Measurements from ENCODE around the gene DENND6B.
"Not testable (repeated sequence)": the region's sequence is repeated elsewhere in the genome, so short reads cannot be mapped to it uniquely, and the experiment has no call there.

DENND6B gene

GRCh38 chr22:50339945-50340879 is 13.4 kb upstream of the DENND6B start:
- no peak for DNase-seq
- no peak overlapping the region for H3K27ac ChIP-seq (ENCODE audit: insufficient read depth, low read length, poor library complexity, severe bottlenecking)
- H3K9me3 ChIP-seq (ENCODE audit: control insufficient read depth, low read length): no peaks in the 10 kb centered on the region
- H3K27me3 ChIP-seq (replicated peaks; ENCODE audit: control insufficient read depth, insufficient read depth, low read length, poor library complexity, severe bottlenecking): no peaks in the 10 kb centered on the region
- no peak overlapping the region for H3K4me3 ChIP-seq (ENCODE audit: insufficient read depth, low read depth, low read length, poor library complexity, severe bottlenecking)
- peaks cover 12% of the 10 kb centered on the region for H3K4me1 ChIP-seq (ENCODE audit: control insufficient read depth, insufficient read depth, low read length, poor library complexity, severe bottlenecking)
- H3K36me3 ChIP-seq (ENCODE audit: control insufficient read depth, insufficient read depth, low read length): no peaks in the 10 kb centered on the region

GRCh38 chr22:50338860-50339462 is 12.1 kb upstream of the DENND6B start:
- H3K9me3 ChIP-seq (ENCODE audit: control insufficient read depth, low read length): no peaks in the 10 kb centered on the region
- no peak overlapping the region for H3K27ac ChIP-seq (ENCODE audit: insufficient read depth, low read length, poor library complexity, severe bottlenecking)
- H3K4me3 ChIP-seq (ENCODE audit: insufficient read depth, low read depth, low read length, poor library complexity, severe bottlenecking): no peak overlapping the region
- H3K27me3 ChIP-seq (replicated peaks; ENCODE audit: control insufficient read depth, insufficient read depth, low read length, poor library complexity, severe bottlenecking): no peaks in the 10 kb centered on the region
- no peak for DNase-seq
- H3K36me3 ChIP-seq (ENCODE audit: control insufficient read depth, insufficient read depth, low read length): no peaks in the 10 kb centered on the region
- H3K4me1 ChIP-seq (ENCODE audit: control insufficient read depth, insufficient read depth, low read length, poor library complexity, severe bottlenecking): peaks cover 12% of the 10 kb centered on the region

- no peak for DNase-seq
- Histone ChIP-seq H3K4me1 (ENCODE audit: control insufficient read depth, insufficient read depth, low read length, poor library complexity, severe bottlenecking) (peaks cover 12% of the 10 kb centered on the region), H3K36me3 (ENCODE audit: control insufficient read depth, insufficient read depth, low read length) (no peaks in the 10 kb centered on the region), H3K9me3 (ENCODE audit: control insufficient read depth, low read length) (no peaks in the 10 kb centered on the region), H3K27me3 (replicated peaks; ENCODE audit: control insufficient read depth, insufficient read depth, low read length, poor library complexity, severe bottlenecking) (no peaks in the 10 kb centered on the region), H3K27ac (ENCODE audit: insufficient read depth, low read length, poor library complexity, severe bottlenecking) (no peak overlapping the region), H3K4me3 (ENCODE audit: insufficient read depth, low read depth, low read length, poor library complexity, severe bottlenecking) (no peak overlapping the region)
These were observed 11.3 kb upstream of the DENND6B start for GRCh38 chr22:50338042-50338573.

GRCh38 chr22:50337262-50338041 is 10.6 kb upstream of the DENND6B start:
- Histone ChIP-seq H3K9me3 (ENCODE audit: control insufficient read depth, low read length) (no peaks in the 10 kb centered on the region), H3K27ac (ENCODE audit: insufficient read depth, low read length, poor library complexity, severe bottlenecking) (no peak overlapping the region), H3K4me3 (ENCODE audit: insufficient read depth, low read depth, low read length, poor library complexity, severe bottlenecking) (no peak overlapping the region), H3K4me1 (ENCODE audit: control insufficient read depth, insufficient read depth, low read length, poor library complexity, severe bottlenecking) (peaks cover 7% of the 10 kb centered on the region), H3K36me3 (ENCODE audit: control insufficient read depth, insufficient read depth, low read length) (no peaks in the 10 kb centered on the region), H3K27me3 (replicated peaks; ENCODE audit: control insufficient read depth, insufficient read depth, low read length, poor library complexity, severe bottlenecking) (no peaks in the 10 kb centered on the region)
- no peak for DNase-seq

- not testable (repeated sequence) for H3K27ac ChIP-seq (ENCODE audit: insufficient read depth, low read length, poor library complexity, severe bottlenecking); DNase-seq; H3K9me3 ChIP-seq (ENCODE audit: control insufficient read depth, low read length); H3K27me3 ChIP-seq (replicated peaks; ENCODE audit: control insufficient read depth, insufficient read depth, low read length, poor library complexity, severe bottlenecking); H3K4me1 ChIP-seq (ENCODE audit: control insufficient read depth, insufficient read depth, low read length, poor library complexity, severe bottlenecking); H3K4me3 ChIP-seq (ENCODE audit: insufficient read depth, low read depth, low read length, poor library complexity, severe bottlenecking); H3K36me3 ChIP-seq (ENCODE audit: control insufficient read depth, insufficient read depth, low read length)
These were observed 7.6 kb upstream of the DENND6B start for GRCh38 chr22:50334433-50334832.

GRCh38 chr22:50329236-50329635 is 2.4 kb upstream of the DENND6B start:
- Histone ChIP-seq H3K9me3 (ENCODE audit: control insufficient read depth, low read length) (no peaks in the 10 kb centered on the region), H3K27me3 (replicated peaks; ENCODE audit: control insufficient read depth, insufficient read depth, low read length, poor library complexity, severe bottlenecking) (no peaks in the 10 kb centered on the region), H3K4me1 (ENCODE audit: control insufficient read depth, insufficient read depth, low read length, poor library complexity, severe bottlenecking) (no peaks in the 10 kb centered on the region), H3K36me3 (ENCODE audit: control insufficient read depth, insufficient read depth, low read length) (no peaks in the 10 kb centered on the region), H3K4me3 (ENCODE audit: insufficient read depth, low read depth, low read length, poor library complexity, severe bottlenecking) (no peak overlapping the region), H3K27ac (ENCODE audit: insufficient read depth, low read length, poor library complexity, severe bottlenecking) (no peak overlapping the region)
- no peak for DNase-seq

GRCh38 chr22:50327711-50328019 is 853 bp upstream of the DENND6B start:
- Histone ChIP-seq H3K27ac (ENCODE audit: insufficient read depth, low read length, poor library complexity, severe bottlenecking) (no peak overlapping the region), H3K36me3 (ENCODE audit: control insufficient read depth, insufficient read depth, low read length) (no peaks in the 10 kb centered on the region), H3K27me3 (replicated peaks; ENCODE audit: control insufficient read depth, insufficient read depth, low read length, poor library complexity, severe bottlenecking) (no peaks in the 10 kb centered on the region), H3K4me1 (ENCODE audit: control insufficient read depth, insufficient read depth, low read length, poor library complexity, severe bottlenecking) (no peaks in the 10 kb centered on the region), H3K4me3 (ENCODE audit: insufficient read depth, low read depth, low read length, poor library complexity, severe bottlenecking) (peak overlapping the region; percentile 69), H3K9me3 (ENCODE audit: control insufficient read depth, low read length) (no peaks in the 10 kb centered on the region)
- no peak for DNase-seq

- Histone ChIP-seq H3K36me3 (ENCODE audit: control insufficient read depth, insufficient read depth, low read length) (no peaks in the 10 kb centered on the region), H3K27me3 (replicated peaks; ENCODE audit: control insufficient read depth, insufficient read depth, low read length, poor library complexity, severe bottlenecking) (no peaks in the 10 kb centered on the region), H3K4me1 (ENCODE audit: control insufficient read depth, insufficient read depth, low read length, poor library complexity, severe bottlenecking) (no peaks in the 10 kb centered on the region), H3K27ac (ENCODE audit: insufficient read depth, low read length, poor library complexity, severe bottlenecking) (no peak overlapping the region), H3K9me3 (ENCODE audit: control insufficient read depth, low read length) (no peaks in the 10 kb centered on the region), H3K4me3 (ENCODE audit: insufficient read depth, low read depth, low read length, poor library complexity, severe bottlenecking) (peak overlapping the region; percentile 29)
- no peak for DNase-seq
These were observed 422 bp downstream of the DENND6B start for GRCh38 chr22:50326225-50326955.

- H3K4me1 ChIP-seq (ENCODE audit: control insufficient read depth, insufficient read depth, low read length, poor library complexity, severe bottlenecking): no peaks in the 10 kb centered on the region
- H3K27me3 ChIP-seq (replicated peaks; ENCODE audit: control insufficient read depth, insufficient read depth, low read length, poor library complexity, severe bottlenecking): no peaks in the 10 kb centered on the region
- H3K27ac ChIP-seq (ENCODE audit: insufficient read depth, low read length, poor library complexity, severe bottlenecking): no peak overlapping the region
- no peaks in the 10 kb centered on the region for H3K36me3 ChIP-seq (ENCODE audit: control insufficient read depth, insufficient read depth, low read length)
- no peaks in the 10 kb centered on the region for H3K9me3 ChIP-seq (ENCODE audit: control insufficient read depth, low read length)
- DNase-seq: no peak
- no peak overlapping the region for H3K4me3 ChIP-seq (ENCODE audit: insufficient read depth, low read depth, low read length, poor library complexity, severe bottlenecking)
These were observed 1.2 kb downstream of the DENND6B start for GRCh38 chr22:50325444-50326224.

Data from effector memory CD4-positive, alpha-beta T cell (primary cell).